NCI-H2227 (cell line): ENCODE results near the gene RIMS4.

ENCODE experiments used
- DNase-seq: peaks from one replicate; lab custom pipeline; 2025; ENCODE audit not compliant: unreplicated experiment; lab: John Stamatoyannopoulos, UW

RIMS4 gene

GRCh38 chr20:44703183-44703925 lies 107.0 kb downstream of the RIMS4 start:
- DNase-seq: no peak

- DNase-seq: no peak
These were observed 107.6 kb downstream of the RIMS4 start for GRCh38 chr20:44702776-44703175.

- no peak for DNase-seq
These were observed 108.5 kb downstream of the RIMS4 start for GRCh38 chr20:44701858-44702256.
